Activated naive CD8-positive, alpha-beta T cell treated with anti-CD3 and anti-CD28 coated beads, Interleukin-2, amount 10 ng/mL, durations not matched to agents 7 days and 5 days (primary cell): ENCODE measurements around the gene TMEM175. TPM values are rescaled to one million over a fixed set of nuclear protein-coding genes. Genes with fewer than 3 reads are reported as not detected.

Source experiments
- ATAC-seq: fragments of 150-1000 bp; cut with Tn5 transposase; one replicate; pipeline ENCODE4 v1.10.0; 2021; ENCODE audit warnings: low read depth, moderate library complexity
- POLR2A ChIA-PET: fragments of 350-600 bp; sonication (Branson Sonifier 250); formaldehyde crosslinking; loops from one replicate; lab custom pipeline; 2021; ENCODE audit warnings: antibody characterized with exemption; lab: Charles Lee
- DNase-seq: peaks from one replicate; pipeline ENCODE4 v3.0.0; 2021
- H3K27ac Mint-ChIP-seq: one replicate; pipeline ENCODE4 v1.8.0; 2022; ENCODE audit warnings: mild to moderate bottlenecking, mixed read lengths
- H3K27me3 Mint-ChIP-seq: one replicate; pipeline ENCODE4 v1.8.0; 2022; ENCODE audit warnings: mild to moderate bottlenecking, moderate library complexity, mixed read lengths
- H3K36me3 Mint-ChIP-seq: one replicate; pipeline ENCODE4 v1.8.0; 2021; ENCODE audit warnings: mild to moderate bottlenecking, mixed read lengths
- H3K4me1 Mint-ChIP-seq: one replicate; pipeline ENCODE4 v1.8.0; 2021; ENCODE audit warnings: mixed read lengths
- H3K4me3 Mint-ChIP-seq: one replicate; pipeline ENCODE4 v1.8.0; 2022; ENCODE audit warnings: mild to moderate bottlenecking, moderate library complexity, mixed read lengths
- H3K9me3 Mint-ChIP-seq: one replicate; pipeline ENCODE4 v1.8.0; 2021; ENCODE audit warnings: mixed read lengths
- total RNA-seq, 2 experiments: library from RNA; stranded (reverse); gene quantifications; one replicate each; pipeline ENCODE4 v1.2.3, GENCODE V29; 2021

The TMEM175 gene
- total RNA-seq, 2 experiments from 2014 or later = 38.2 to 39.8 TPM

DNA sequence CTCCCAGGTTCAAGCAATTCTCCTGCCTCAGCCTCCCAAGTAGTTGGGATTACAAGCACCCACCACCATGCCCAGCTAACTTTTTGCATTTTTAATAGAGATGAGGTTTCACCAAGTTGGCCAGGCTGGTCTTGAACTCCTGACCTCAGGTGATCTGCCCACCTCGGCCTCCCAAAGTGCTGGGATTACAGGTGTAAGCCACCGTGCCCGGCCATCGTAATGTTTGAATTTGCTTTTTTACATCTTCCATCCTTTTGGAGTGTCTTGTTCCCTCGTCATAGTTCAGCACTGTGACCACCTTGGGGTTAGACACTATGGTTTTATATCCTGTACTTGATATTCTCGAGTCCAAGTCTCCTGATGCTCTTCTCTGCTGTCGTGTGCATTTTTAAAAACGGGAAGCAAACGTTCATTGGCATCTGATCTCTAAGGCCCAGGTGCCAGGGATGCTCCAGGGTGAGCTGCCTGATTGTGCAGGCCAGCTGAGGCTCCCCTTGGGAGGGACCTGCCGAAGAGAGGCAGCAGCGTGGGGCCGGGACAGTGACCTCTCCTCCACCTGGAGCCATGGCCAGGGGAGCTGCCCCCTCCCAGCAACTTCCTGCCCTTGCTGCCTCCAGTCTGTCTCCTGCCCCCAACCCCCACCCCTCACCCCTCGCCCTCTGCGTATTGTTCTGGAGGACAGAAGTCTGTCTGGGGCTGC, 24.4 kb downstream of the TMEM175 start:
- peak overlapping the region; percentile 42 for H3K27ac Mint-ChIP-seq
- POLR2A ChIA-PET = no interaction called here
- H3K27me3 Mint-ChIP-seq = no peaks in the 10 kb centered on the region
- H3K9me3 Mint-ChIP-seq = no peaks in the 10 kb centered on the region
- H3K4me3 Mint-ChIP-seq = no peak overlapping the region
- DNase-seq = no peak
- no peaks in the 10 kb centered on the region for H3K4me1 Mint-ChIP-seq
- no peak for ATAC-seq
- peaks cover 3% of the 10 kb centered on the region for H3K36me3 Mint-ChIP-seq

DNA sequence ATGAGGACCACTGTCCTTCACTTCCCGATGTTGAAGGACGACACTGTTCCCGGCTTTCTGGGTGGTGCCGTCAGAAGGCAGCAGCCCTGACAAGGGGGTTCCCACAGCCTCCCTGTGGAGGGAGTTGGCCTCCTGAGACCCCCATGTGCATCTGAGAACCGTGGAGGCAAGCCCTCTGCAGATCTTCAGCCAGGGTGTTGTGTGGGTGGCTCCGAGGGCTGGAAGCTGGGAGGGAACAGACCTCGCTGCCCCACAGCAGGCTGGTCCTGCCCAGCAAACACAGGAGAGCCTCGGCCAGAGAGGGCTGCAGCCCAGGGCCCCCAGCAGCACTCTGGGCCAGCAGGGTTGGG, 24.9 kb downstream of the TMEM175 start:
- peaks cover 3% of the 10 kb centered on the region for H3K36me3 Mint-ChIP-seq
- no peak overlapping the region for H3K27ac Mint-ChIP-seq
- H3K4me1 Mint-ChIP-seq = no peaks in the 10 kb centered on the region
- H3K4me3 Mint-ChIP-seq = no peak overlapping the region
- H3K9me3 Mint-ChIP-seq = no peaks in the 10 kb centered on the region
- ATAC-seq (no peak), DNase-seq (no peak)
- H3K27me3 Mint-ChIP-seq = no peaks in the 10 kb centered on the region
- POLR2A ChIA-PET = no interaction called here

DNA sequence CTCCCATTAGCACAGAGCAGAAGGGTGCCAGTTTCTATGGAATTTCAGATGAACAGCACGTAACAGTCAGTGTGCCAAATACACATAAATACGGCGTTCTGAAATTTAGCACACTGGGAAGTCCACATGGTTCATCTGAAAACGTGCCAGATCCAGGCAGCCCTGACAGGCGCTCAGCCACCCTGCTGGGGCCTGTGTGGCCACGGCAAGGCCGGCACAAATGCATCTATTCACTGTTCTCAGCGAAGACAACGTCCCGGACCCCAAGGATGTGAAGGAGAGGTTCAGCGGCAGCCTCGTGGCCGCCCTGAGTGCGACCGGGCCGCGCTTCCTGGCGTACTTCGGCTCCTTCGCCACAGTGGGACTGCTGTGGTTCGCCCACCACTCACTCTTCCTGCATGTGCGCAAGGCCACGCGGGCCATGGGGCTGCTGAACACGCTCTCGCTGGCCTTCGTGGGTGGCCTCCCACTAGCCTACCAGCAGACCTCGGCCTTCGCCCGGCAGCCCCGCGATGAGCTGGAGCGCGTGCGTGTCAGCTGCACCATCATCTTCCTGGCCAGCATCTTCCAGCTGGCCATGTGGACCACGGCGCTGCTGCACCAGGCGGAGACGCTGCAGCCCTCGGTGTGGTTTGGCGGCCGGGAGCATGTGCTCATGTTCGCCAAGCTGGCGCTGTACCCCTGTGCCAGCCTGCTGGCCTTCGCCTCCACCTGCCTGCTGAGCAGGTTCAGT, 25.5 kb downstream of the TMEM175 start:
- POLR2A ChIA-PET = no interaction called here
- Mint-ChIP-seq H3K4me3 (no peak overlapping the region), H3K27ac (no peak overlapping the region), H3K36me3 (peaks cover 3% of the 10 kb centered on the region), H3K9me3 (no peaks in the 10 kb centered on the region), H3K4me1 (no peaks in the 10 kb centered on the region), H3K27me3 (no peaks in the 10 kb centered on the region)
- no peak for DNase-seq
- no peak for ATAC-seq

GRCh38 chr4:958314-958665, 26.0 kb downstream of the TMEM175 start:
- no peak for DNase-seq
- POLR2A ChIA-PET = no interaction called here
- Mint-ChIP-seq H3K4me1 (no peaks in the 10 kb centered on the region), H3K36me3 (peaks cover 3% of the 10 kb centered on the region), H3K9me3 (no peaks in the 10 kb centered on the region), H3K27ac (no peak overlapping the region), H3K27me3 (no peaks in the 10 kb centered on the region), H3K4me3 (no peak overlapping the region)
- no peak for ATAC-seq

DNA sequence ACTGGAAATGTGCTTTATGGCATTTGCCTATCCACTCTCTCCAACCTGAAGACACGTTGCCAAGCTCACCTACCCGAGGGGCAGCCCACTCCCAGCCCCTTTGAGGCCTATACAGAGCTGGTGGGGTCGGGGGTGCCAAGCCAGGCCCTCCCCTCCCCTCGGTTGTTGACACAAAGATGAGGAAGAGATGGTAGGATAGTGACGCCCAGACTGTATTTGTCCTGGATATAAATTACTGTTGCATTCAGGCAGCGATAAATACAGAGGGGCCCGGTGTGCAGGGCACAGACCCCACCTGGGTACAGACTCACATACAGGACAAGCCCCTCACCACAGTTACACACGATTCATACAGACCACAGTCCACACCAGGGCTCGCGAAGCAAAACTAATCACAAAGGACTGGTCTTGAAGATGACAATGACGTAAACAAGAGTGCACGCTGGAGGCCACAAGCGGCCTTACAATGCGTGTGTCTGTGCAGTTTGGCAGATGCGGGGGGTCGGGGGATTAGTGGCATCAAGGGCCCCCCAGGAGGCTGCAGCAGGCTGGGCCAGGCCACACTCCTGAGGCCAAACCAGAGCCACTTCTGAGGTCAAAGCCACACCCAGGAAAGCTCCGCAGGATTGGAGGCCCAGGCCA, 26.6 kb downstream of the TMEM175 start:
- DNase-seq (no peak), ATAC-seq (no peak)
- Mint-ChIP-seq H3K27ac (no peak overlapping the region), H3K27me3 (no peaks in the 10 kb centered on the region), H3K4me3 (no peak overlapping the region), H3K9me3 (no peaks in the 10 kb centered on the region), H3K36me3 (peaks cover 3% of the 10 kb centered on the region), H3K4me1 (no peaks in the 10 kb centered on the region)
- POLR2A ChIA-PET = no interaction called here

GRCh38 chr4:959338-960139, 27.3 kb downstream of the TMEM175 start:
- H3K36me3 Mint-ChIP-seq = peaks cover 2% of the 10 kb centered on the region
- DNase-seq (no peak), ATAC-seq (no peak)
- no peaks in the 10 kb centered on the region for H3K27me3 Mint-ChIP-seq
- POLR2A ChIA-PET = no interaction called here
- H3K4me1 Mint-ChIP-seq = no peaks in the 10 kb centered on the region
- no peaks in the 10 kb centered on the region for H3K9me3 Mint-ChIP-seq
- no peak overlapping the region for H3K27ac Mint-ChIP-seq
- no peak overlapping the region for H3K4me3 Mint-ChIP-seq

- H3K9me3 Mint-ChIP-seq = no peaks in the 10 kb centered on the region
- ATAC-seq (no peak), DNase-seq (no peak)
- H3K4me1 Mint-ChIP-seq = no peaks in the 10 kb centered on the region
- POLR2A ChIA-PET = no interaction called here
- H3K27me3 Mint-ChIP-seq = no peaks in the 10 kb centered on the region
- H3K27ac Mint-ChIP-seq = no peak overlapping the region
- H3K36me3 Mint-ChIP-seq = no peaks in the 10 kb centered on the region
- no peak overlapping the region for H3K4me3 Mint-ChIP-seq
These were observed 27.9 kb downstream of the TMEM175 start for GRCh38 chr4:960140-960635.

- no peaks in the 10 kb centered on the region for H3K4me1 Mint-ChIP-seq
- no peaks in the 10 kb centered on the region for H3K36me3 Mint-ChIP-seq
- no peaks in the 10 kb centered on the region for H3K27me3 Mint-ChIP-seq
- POLR2A ChIA-PET = no interaction called here
- H3K9me3 Mint-ChIP-seq = no peaks in the 10 kb centered on the region
- DNase-seq (no peak), ATAC-seq (no peak)
- H3K27ac Mint-ChIP-seq = no peak overlapping the region
- no peak overlapping the region for H3K4me3 Mint-ChIP-seq
These were observed 28.5 kb downstream of the TMEM175 start for GRCh38 chr4:960636-961350.

GRCh38 chr4:961351-962230, 29.3 kb downstream of the TMEM175 start:
- no peaks in the 10 kb centered on the region for H3K4me1 Mint-ChIP-seq
- no peaks in the 10 kb centered on the region for H3K9me3 Mint-ChIP-seq
- no peaks in the 10 kb centered on the region for H3K27me3 Mint-ChIP-seq
- peaks cover 1% of the 10 kb centered on the region for H3K36me3 Mint-ChIP-seq
- ATAC-seq (no peak), DNase-seq (no peak)
- POLR2A ChIA-PET = no interaction called here
- H3K27ac Mint-ChIP-seq = no peak overlapping the region
- H3K4me3 Mint-ChIP-seq = no peak overlapping the region

GRCh38 chr4:962231-963208, 30.3 kb downstream of the TMEM175 start:
- Mint-ChIP-seq H3K36me3 (peaks cover 1% of the 10 kb centered on the region), H3K9me3 (no peaks in the 10 kb centered on the region), H3K27me3 (no peaks in the 10 kb centered on the region), H3K4me1 (no peaks in the 10 kb centered on the region), H3K27ac (no peak overlapping the region), H3K4me3 (no peak overlapping the region)
- DNase-seq (no peak), ATAC-seq (no peak)
- POLR2A ChIA-PET = interaction anchor here (0.6 kb wide), 1 partner anchor 9 kb away, joined by 3 read pairs; no protein-coding TSS in a partner anchor
